GM12878 (cell line): ENCODE results near the gene PTAFR. TPM values are rescaled to one million over a fixed set of nuclear protein-coding genes. Genes with fewer than 3 reads are reported as not detected.

Experiments used
- ATAC-seq: fragments of 200-7000 bp; cut with Tn5 transposase; 3 replicates; pipeline ENCODE4 v1.9.1; 2020; ENCODE audit warnings: mild to moderate bottlenecking, moderate library complexity
- BruUV-seq: library from RNA; stranded (reverse); fragments of 400-500 nt; replicated peaks from 2 replicates; lab custom pipeline; 2021; lab: Mats Ljungman, UMichigan
- CTCF ChIA-PET: fragments of 300-600 bp; sonication (Branson Sonifier 250); formaldehyde crosslinking; extraction: SDS; loops from one replicate; lab custom pipeline; 2021; ENCODE audit warnings: inconsistent platforms; lab: Yijun Ruan, JAX
- POLR2A ChIA-PET: fragments of 350-600 bp; formaldehyde crosslinking; extraction: SDS; loops from one replicate; lab custom pipeline; 2021; ENCODE audit warnings: inconsistent platforms; lab: Charles Lee
- RAD21 ChIA-PET: fragments of 300-600 bp; sonication (Branson Sonifier 250); formaldehyde crosslinking; loops from one replicate; lab custom pipeline; 2023; ENCODE audit warnings: antibody characterized with exemption; ENCODE audit not compliant: unreplicated experiment; lab: Charles Lee
- SMC1A ChIA-PET: fragments of 300-600 bp; sonication (Branson Sonifier 250); formaldehyde crosslinking; loops from one replicate; lab custom pipeline; 2023; ENCODE audit not compliant: unreplicated experiment, uncharacterized antibody; lab: Charles Lee
- DNase-seq: peaks from one replicate; pipeline ENCODE4 v3.0.0-alpha.2; 2011; ENCODE audit warnings: low read depth, low spot score
- FAIRE-seq: peaks from 3 replicates; lab custom pipeline; 2011; peaks lifted over from hg19 to GRCh38; lab: Jason Lieb, UNC
- H2AFZ ChIP-seq: 2 replicates; pipeline ENCODE4 v1.6.0; 2011; ENCODE audit warnings: low read depth, low read length, control low read depth; ENCODE audit not compliant: control insufficient read depth
- H3K27ac ChIP-seq: 2 replicates; pipeline ENCODE4 v1.5.1; 2011; ENCODE audit warnings: control low read depth; ENCODE audit not compliant: control insufficient read depth, insufficient read depth
- H3K27me3 ChIP-seq, 2 experiments: replicated peaks in 1 of 2; 2 replicates each; pipeline versions ENCODE4 v1.6.0 to v1.6.1; 2011; ENCODE audit warnings: low read length in 1 of 2; ENCODE audit not compliant: control insufficient read depth in 2 of 2, insufficient read depth in 2 of 2
- H3K36me3 ChIP-seq, 2 experiments: 2 replicates each; pipeline ENCODE4 v1.5.1; 2011; ENCODE audit warnings: low read length in 1 of 2; ENCODE audit not compliant: control insufficient read depth in 2 of 2, insufficient read depth in 2 of 2
- H3K4me1 ChIP-seq: 2 replicates; pipeline ENCODE4 v1.6.1; 2011; ENCODE audit warnings: mild to moderate bottlenecking, low read length, moderate library complexity, mixed read lengths; ENCODE audit not compliant: control insufficient read depth, insufficient read depth
- H3K4me2 ChIP-seq: 2 replicates; pipeline ENCODE4 v1.6.0; 2011; ENCODE audit warnings: control low read depth; ENCODE audit not compliant: control insufficient read depth, insufficient read depth
- H3K4me3 ChIP-seq: fragments of 200-600 bp; sonication (generic); 2 replicates; pipeline ENCODE4 v1.5.1; 2016
- H3K79me2 ChIP-seq: 2 replicates; pipeline ENCODE4 v1.6.0; 2011; ENCODE audit warnings: low read length; ENCODE audit not compliant: control insufficient read depth, insufficient read depth
- H3K9ac ChIP-seq: 2 replicates; pipeline ENCODE4 v1.8.0; 2011; ENCODE audit warnings: low read length, control low read depth, mixed read lengths; ENCODE audit not compliant: control insufficient read depth, insufficient read depth
- H3K9me3 ChIP-seq: replicated peaks from 3 replicates; pipeline ENCODE4 v1.5.1; 2011; ENCODE audit warnings: mild to moderate bottlenecking, low read length; ENCODE audit not compliant: control insufficient read depth, insufficient read depth
- H4K20me1 ChIP-seq: 2 replicates; pipeline ENCODE4 v1.6.0; 2011; ENCODE audit not compliant: control insufficient read depth, insufficient read depth
- ATF3 ChIP-seq: IDR thresholded peaks from 2 replicates; pipeline ENCODE4 v1.6.1; 2011; ENCODE audit warnings: low read depth, mild to moderate bottlenecking, low read length, moderate library complexity, borderline replicate concordance; ENCODE audit errors: extremely low read depth
- BACH1 ChIP-seq: fragments of 450-650 bp; IDR thresholded peaks from 2 replicates; pipeline ENCODE4 v1.6.1; 2017; ENCODE audit warnings: mild to moderate bottlenecking, borderline replicate concordance
- BRCA1 ChIP-seq: IDR thresholded peaks from 2 replicates; pipeline ENCODE4 v1.6.1; 2011; ENCODE audit warnings: low read depth, low read length, improper control_type of control experiment
- CBFB ChIP-seq: IDR thresholded peaks from 2 replicates; pipeline ENCODE4 v1.6.1; 2016; ENCODE audit warnings: antibody characterized with exemption, low read depth
- CBX5 ChIP-seq: sonication (generic); IDR thresholded peaks from 2 replicates; pipeline ENCODE4 v1.6.1; 2016; ENCODE audit warnings: low read depth, moderate library complexity, mild to moderate bottlenecking, inconsistent platforms
- IKZF2 ChIP-seq, 2 experiments: fragments of 450-650 bp; IDR thresholded peaks; 2 replicates each; pipeline ENCODE4 v1.6.1; 2017; ENCODE audit warnings: mild to moderate bottlenecking in 2 of 2, moderate library complexity in 2 of 2
- IRF3 ChIP-seq: fragments of 450-650 bp; IDR thresholded peaks from 2 replicates; pipeline ENCODE4 v1.6.1; 2014; ENCODE audit warnings: mild to moderate bottlenecking
- POU2F2 ChIP-seq: IDR thresholded peaks from 3 replicates; pipeline ENCODE4 v1.6.1; 2011; ENCODE audit warnings: low read depth, mild to moderate bottlenecking, low read length, borderline replicate concordance
- RBBP5 ChIP-seq: fragments of 200-600 bp; sonication (generic); conservative IDR thresholded peaks from 2 replicates; pipeline ENCODE4 v1.6.1; 2016
- RCOR1 ChIP-seq: conservative IDR thresholded peaks from 2 replicates; pipeline ENCODE4 v1.6.1; 2012; ENCODE audit warnings: low read depth, low read length, improper control_type of control experiment
- RFX5 ChIP-seq: IDR thresholded peaks from 2 replicates; pipeline ENCODE4 v1.6.1; 2011; ENCODE audit warnings: low read depth, low read length, improper control_type of control experiment
- SIX5 ChIP-seq: IDR thresholded peaks from 2 replicates; pipeline ENCODE4 v1.6.1; 2011; ENCODE audit warnings: mild to moderate bottlenecking, low read depth, low read length, moderate library complexity; ENCODE audit not compliant: severe bottlenecking
- TBL1XR1 ChIP-seq: IDR thresholded peaks from 2 replicates; pipeline ENCODE4 v1.6.1; 2012; ENCODE audit warnings: low read depth, low read length, improper control_type of control experiment
- YBX1 ChIP-seq: fragments of 450-650 bp; IDR thresholded peaks from 2 replicates; pipeline ENCODE4 v1.6.1; 2016; ENCODE audit warnings: antibody characterized with exemption
- ZNF622 ChIP-seq: fragments of 450-650 bp; IDR thresholded peaks from 2 replicates; pipeline ENCODE4 v1.6.1; 2017; ENCODE audit warnings: mild to moderate bottlenecking, inconsistent platforms
- WGBS: methylation state at CpG from one replicate; pipeline ENCODE4 v1.1.6; 2016; ENCODE audit warnings: low lambda C conversion rate; ENCODE audit not compliant: insufficient replicate concordance, insufficient coverage; ENCODE audit errors: missing lambda C conversion rate; 5-methylcytosine and 5-hydroxymethylcytosine counted together
- in situ Hi-C: fragments of 300-500 bp; cut with MboI; formaldehyde crosslinking; loops from 9 replicates; pipeline ENCODE4 v1.14.3; 2018; ENCODE audit warnings: mixed read lengths
- intact Hi-C: fragments of 100-400 bp; cut with micrococcal nuclease; formaldehyde crosslinking; loops from one replicate; pipeline ENCODE4 v1.14.2; 2022; ENCODE audit not compliant: unreplicated experiment
- polyA plus RNA-seq, 11 experiments: library from polyadenylated mRNA; depleted of rRNA in 4 of 11; unstranded in 6 of 11; stranded (reverse) in 5 of 11; fragments of >200 nt; fragmentation: Nextera tagmentation in 4 of 11; fragmentation: Illumina TruSeq in 1 of 11; extraction: Ambion mirVana in 4 of 11; extraction: Trizol in 1 of 11; gene quantifications; 1 replicate in 1 of 11; 2 replicates in 10 of 11; pipeline versions ENCODE4 v1.2.1 to v1.2.3, GENCODE V29; 2011 to 2016; ENCODE audit warnings: inconsistent platforms in 2 of 11, missing spikeins in 2 of 11, low read depth in 1 of 11
- total RNA-seq, 4 experiments: library from RNA; depleted of rRNA in 3 of 4; stranded (reverse); fragments of >200 nt in 3 of 4; fragmentation: Illumina TruSeq in 1 of 4; extraction: Trizol in 1 of 4; gene quantifications; 2 replicates each; pipeline versions ENCODE4 v1.2.1 to v1.2.3, GENCODE V29; 2013 to 2021
- TF ChIP-seq, protein P1 (sequence below): IDR thresholded peaks from 2 replicates; pipeline ENCODE4 v1.6.1; 2012; ENCODE audit warnings: low read depth, low read length, improper control_type of control experiment
- TF ChIP-seq, protein P2 (sequence below): IDR thresholded peaks from 2 replicates; pipeline ENCODE4 v1.6.1; 2012; ENCODE audit warnings: improper control_type of control experiment, low read depth, low read length; ENCODE audit not compliant: insufficient replicate concordance

Gene PTAFR
- total and polyA plus RNA-seq, 10 of the 15 experiments (the other 5 are each of a cell fraction or from before 2014, with no cell fraction given), result 17.5 to 251 (median 27.7) TPM

DNA sequence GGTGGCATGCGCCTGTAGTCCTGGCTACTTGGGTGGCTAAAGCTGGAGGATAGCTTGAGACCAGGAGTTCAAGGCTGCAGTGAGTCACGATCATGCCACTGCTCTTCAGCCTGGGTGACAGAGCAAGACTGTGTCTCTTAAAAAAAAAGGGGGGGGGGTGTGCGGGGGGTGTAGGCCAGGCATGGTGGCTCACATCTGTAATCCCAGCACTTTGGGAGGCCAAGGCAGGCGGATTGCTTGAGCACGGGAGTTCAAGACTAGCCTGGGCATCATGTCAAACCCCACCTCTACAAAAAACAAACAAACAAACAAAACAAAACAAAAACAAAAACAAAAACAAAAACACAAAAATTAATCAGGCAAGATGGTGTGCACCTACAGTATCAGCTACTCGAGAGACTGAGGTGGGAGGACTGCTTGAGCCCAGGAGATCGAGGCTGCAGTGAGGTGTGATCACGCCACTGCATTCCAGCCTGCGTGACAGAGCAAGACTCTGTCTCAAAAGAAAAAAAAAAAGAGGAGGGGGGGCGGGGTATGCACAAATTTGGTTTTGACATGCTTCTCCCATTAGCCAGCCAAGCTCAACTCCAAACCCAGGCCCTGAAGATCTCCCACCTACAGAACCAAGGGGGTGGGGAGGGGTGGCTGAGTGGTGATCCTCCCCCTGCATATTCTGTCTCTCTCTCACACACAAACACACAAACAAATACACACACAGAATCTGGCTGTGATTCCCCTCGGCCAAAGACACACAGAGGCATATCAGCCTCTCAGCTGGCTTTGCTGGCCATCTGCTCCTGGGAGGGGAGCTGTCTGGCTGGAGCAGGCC is 3.1 kb downstream of the PTAFR start:
- Histone ChIP-seq H4K20me1 (no peaks in the 10 kb centered on the region), H3K9ac (peak overlapping the region; percentile 26; the same call in 1 of the 2 replicates), H3K4me1 (peaks cover 81% of the 10 kb centered on the region), H3K36me3 (peaks cover 0 to 3% of the 10 kb centered on the region in 2 experiments; a peak in 1 of 4 replicates), H3K27me3 (no peaks in the 10 kb centered on the region), H3K27ac (peak overlapping the region; percentile 69), H3K4me3 (no peak overlapping the region; the same call in 1 of the 2 replicates), H3K4me2 (peak overlapping the region; percentile 97), H3K9me3 (no peaks in the 10 kb centered on the region), H2AFZ (no peak overlapping the region), H3K79me2 (peaks cover 11% of the 10 kb centered on the region)
- ChIA-PET SMC1A (interaction anchor here (0.6 to 7.6 kb wide), 16 partner anchors 10 to 144 kb away, joined by 3 to 101 read pairs (median 5); partner anchors contain the start of genes ATP5IF1 and EYA3), RAD21 (interaction anchor here (1.0 to 9.6 kb wide), 13 partner anchors 9 to 84 kb away, joined by 3 to 139 read pairs (median 5); partner anchors contain the start of gene EYA3), CTCF (interaction anchor here (0.8 to 4.4 kb wide), 12 partner anchors 10 to 95 kb away, joined by 3 to 57 read pairs (median 6); no protein-coding TSS in a partner anchor), POLR2A (interaction anchor here (0.6 to 7.3 kb wide), 20 partner anchors 9 to 545 kb away, joined by 3 to 64 read pairs (median 6); partner anchors contain the start of gene EYA3)
- in situ Hi-C loops, result no loop called here
- DNase-seq, result no peak
- no peak for FAIRE-seq
- intact Hi-C loops, result loop anchor here (2.0 to 10.0 kb wide), 5 partner anchors 35 to 309 kb away; no protein-coding TSS in a partner anchor
- ATAC-seq, result peak; percentile 1; the same call in 2 of the 3 replicates
- 13% methylated on average over 10 of the region's 11 CpGs for WGBS
- BruUV-seq, result no TSS peak
- TF ChIP-seq BRCA1, result no peak
- TF ChIP-seq BACH1, result no peak
- TF ChIP-seq CBFB, result no peak
- TF ChIP-seq RBBP5, result no peak
- no peak for TF ChIP-seq SIX5
- TF ChIP-seq, protein P1, sequence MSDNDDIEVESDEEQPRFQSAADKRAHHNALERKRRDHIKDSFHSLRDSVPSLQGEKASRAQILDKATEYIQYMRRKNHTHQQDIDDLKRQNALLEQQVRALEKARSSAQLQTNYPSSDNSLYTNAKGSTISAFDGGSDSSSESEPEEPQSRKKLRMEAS, result no peak
- no peak for TF ChIP-seq RFX5
- no peak for TF ChIP-seq IKZF2 (IDR thresholded peaks at IDR 0.05)
- TF ChIP-seq RCOR1, result no peak
- TF ChIP-seq CBX5, result no peak
- peak; percentile 25; the same call in 1 of the 3 replicates for TF ChIP-seq POU2F2
- TF ChIP-seq IRF3, result no peak
- TF ChIP-seq TBL1XR1, result no peak
- TF ChIP-seq, protein P2, sequence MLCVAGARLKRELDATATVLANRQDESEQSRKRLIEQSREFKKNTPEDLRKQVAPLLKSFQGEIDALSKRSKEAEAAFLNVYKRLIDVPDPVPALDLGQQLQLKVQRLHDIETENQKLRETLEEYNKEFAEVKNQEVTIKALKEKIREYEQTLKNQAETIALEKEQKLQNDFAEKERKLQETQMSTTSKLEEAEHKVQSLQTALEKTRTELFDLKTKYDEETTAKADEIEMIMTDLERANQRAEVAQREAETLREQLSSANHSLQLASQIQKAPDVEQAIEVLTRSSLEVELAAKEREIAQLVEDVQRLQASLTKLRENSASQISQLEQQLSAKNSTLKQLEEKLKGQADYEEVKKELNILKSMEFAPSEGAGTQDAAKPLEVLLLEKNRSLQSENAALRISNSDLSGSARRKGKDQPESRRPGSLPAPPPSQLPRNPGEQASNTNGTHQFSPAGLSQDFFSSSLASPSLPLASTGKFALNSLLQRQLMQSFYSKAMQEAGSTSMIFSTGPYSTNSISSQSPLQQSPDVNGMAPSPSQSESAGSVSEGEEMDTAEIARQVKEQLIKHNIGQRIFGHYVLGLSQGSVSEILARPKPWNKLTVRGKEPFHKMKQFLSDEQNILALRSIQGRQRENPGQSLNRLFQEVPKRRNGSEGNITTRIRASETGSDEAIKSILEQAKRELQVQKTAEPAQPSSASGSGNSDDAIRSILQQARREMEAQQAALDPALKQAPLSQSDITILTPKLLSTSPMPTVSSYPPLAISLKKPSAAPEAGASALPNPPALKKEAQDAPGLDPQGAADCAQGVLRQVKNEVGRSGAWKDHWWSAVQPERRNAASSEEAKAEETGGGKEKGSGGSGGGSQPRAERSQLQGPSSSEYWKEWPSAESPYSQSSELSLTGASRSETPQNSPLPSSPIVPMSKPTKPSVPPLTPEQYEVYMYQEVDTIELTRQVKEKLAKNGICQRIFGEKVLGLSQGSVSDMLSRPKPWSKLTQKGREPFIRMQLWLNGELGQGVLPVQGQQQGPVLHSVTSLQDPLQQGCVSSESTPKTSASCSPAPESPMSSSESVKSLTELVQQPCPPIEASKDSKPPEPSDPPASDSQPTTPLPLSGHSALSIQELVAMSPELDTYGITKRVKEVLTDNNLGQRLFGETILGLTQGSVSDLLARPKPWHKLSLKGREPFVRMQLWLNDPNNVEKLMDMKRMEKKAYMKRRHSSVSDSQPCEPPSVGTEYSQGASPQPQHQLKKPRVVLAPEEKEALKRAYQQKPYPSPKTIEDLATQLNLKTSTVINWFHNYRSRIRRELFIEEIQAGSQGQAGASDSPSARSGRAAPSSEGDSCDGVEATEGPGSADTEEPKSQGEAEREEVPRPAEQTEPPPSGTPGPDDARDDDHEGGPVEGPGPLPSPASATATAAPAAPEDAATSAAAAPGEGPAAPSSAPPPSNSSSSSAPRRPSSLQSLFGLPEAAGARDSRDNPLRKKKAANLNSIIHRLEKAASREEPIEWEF, result no peak
- TF ChIP-seq YBX1, result 0 out of 2 replicates have a peak, but pooled peaks have one; percentile 52
- no peak for TF ChIP-seq ZNF622
- no peak for TF ChIP-seq ATF3
